ENCODE results near the gene CYP39A1. TPM values are rescaled to one million over a fixed set of nuclear protein-coding genes. Genes with fewer than 3 reads are reported as not detected.
A peak's percentile ranks its signal among the peaks of the same experiment; 100 is the strongest.

Gene CYP39A1
- total and polyA plus RNA-seq, 9 of the 15 experiments (the other 6 are each of a cell fraction or from before 2014, with no cell fraction given), result not detected

- TF ChIP-seq MAFG (tag; conservative IDR thresholded peaks at IDR 0.05) (peak; percentile 40; the same call in 1 of the 2 replicates), STAT5A (IDR thresholded peaks at IDR 0.05; ENCODE audit: borderline replicate concordance, low read length) (no peak), MAZ (CRISPR knock-in tag; conservative IDR thresholded peaks at IDR 0.05 in 1 of 2, IDR thresholded peaks at IDR 0.05 in 1 of 2) (no peak), ZNF668 (CRISPR knock-in tag; IDR thresholded peaks at IDR 0.05) (no peak), NFE2 (IDR thresholded peaks at IDR 0.05; ENCODE audit: low read depth) (peak; percentile 62), GABPB2 (CRISPR knock-in tag; conservative IDR thresholded peaks at IDR 0.05) (no peak), GATA2 (CRISPR knock-in tag; IDR thresholded peaks at IDR 0.05) (no peak), NFE2L1 (tag; IDR thresholded peaks at IDR 0.05; ENCODE audit: borderline replicate concordance, low read depth) (0 out of 2 replicates have a peak, but pooled peaks have one; percentile 5), MED1 (CRISPR knock-in tag; IDR thresholded peaks at IDR 0.05; ENCODE audit: borderline replicate concordance) (no peak), ZBTB5 (IDR thresholded peaks at IDR 0.05) (no peak), KLF1 (tag; IDR thresholded peaks at IDR 0.05) (no peak)
These were observed 69.5 kb downstream of the CYP39A1 start for GRCh38 chr6:46583081-46583480.

More at GRCh38 chr6:46583081-46583480, 69.5 kb downstream of the CYP39A1 start:
- Histone ChIP-seq H3K9me1 (ENCODE audit: control insufficient read depth, insufficient read depth, low read length) (no peaks in the 10 kb centered on the region), H3K36me3 (ENCODE audit: control insufficient read depth, insufficient read depth, low read length) (no peaks in the 10 kb centered on the region), H3K9ac (ENCODE audit: insufficient read depth in 1 of 2, low read depth in 2 of 2, low read length in 2 of 2) (no peak overlapping the region), H3K4me1 (replicated peaks in 1 of 2; ENCODE audit: control insufficient read depth in 2 of 2, insufficient read depth in 2 of 2, low read length in 2 of 2) (no peaks in the 10 kb centered on the region), H2AFZ (ENCODE audit: low read depth, low read length) (no peak overlapping the region), H4K20me1 (replicated peaks; ENCODE audit: control insufficient read depth, insufficient read depth, low read length) (no peaks in the 10 kb centered on the region), H3K27me3 (ENCODE audit: control insufficient read depth in 2 of 2, insufficient read depth in 2 of 2, low read length in 2 of 2) (no peaks in the 10 kb centered on the region), H3K4me3 (no peak overlapping the region), H3K4me2 (ENCODE audit: insufficient read depth, low read length) (no peak overlapping the region), H3K27ac (ENCODE audit: extremely low read depth, low read depth, low read length) (no peak overlapping the region), H3K79me2 (ENCODE audit: control insufficient read depth, insufficient read depth, low read length) (no peaks in the 10 kb centered on the region), H3K9me3 (replicated peaks; ENCODE audit: control insufficient read depth, insufficient read depth, low read depth, low read length) (no peaks in the 10 kb centered on the region)
- CTCF ChIA-PET (ENCODE audit: low intra/inter-chr PET ratio), result no interaction called here
- FAIRE-seq (no peak), DNase-seq (ENCODE audit: extremely low read depth in 1 of 4, low spot score in 3 of 4) (no peak), ATAC-seq (no peak)
- intact Hi-C loops (cut with micrococcal nuclease), result no loop called here
- 0% methylated on average over 2 of the region's 2 CpGs for WGBS (ENCODE audit: insufficient coverage, low coverage, missing lambda C conversion rate)
- POLR2A ChIA-PET, result no interaction called here
- no TSS peak for BruUV-seq (replicated peaks)
- in situ Hi-C loops (cut with MboI), result no loop called here

Data from K562 (cell line).